ENCODE results near the gene NOTO. TPM values are rescaled to one million over a fixed set of nuclear protein-coding genes. Genes with fewer than 3 reads are reported as not detected.

The NOTO gene
- total RNA-seq, 1 donor from 2014 or later = not detected

- no peak for TF ChIP-seq CTCF (IDR thresholded peaks at IDR 0.05)
- intact Hi-C loops (cut with DNase I) = loop anchor here (5.0 kb wide), 1 partner anchor 184 kb away; no protein-coding TSS in a partner anchor
- DNase-seq (no peak), ATAC-seq (peak; percentile 1)
- H3K4me3 ChIP-seq = peak overlapping the region; percentile 57
- peaks cover 21% of the 10 kb centered on the region for H3K27me3 ChIP-seq
- no peaks in the 10 kb centered on the region for H3K9me3 ChIP-seq
- no peaks in the 10 kb centered on the region for H3K36me3 ChIP-seq
- peak overlapping the region; percentile 74 for H3K27ac ChIP-seq
- H3K4me1 ChIP-seq = peaks cover 18% of the 10 kb centered on the region
These were observed 26.0 kb upstream of the NOTO start for GRCh38 chr2:73176205-73176880.

GRCh38 chr2:73176881-73177644 lies 25.3 kb upstream of the NOTO start:
- Histone ChIP-seq H3K27ac (peak overlapping the region; percentile 74), H3K4me3 (peak overlapping the region; percentile 57), H3K4me1 (peaks cover 18% of the 10 kb centered on the region), H3K9me3 (no peaks in the 10 kb centered on the region), H3K36me3 (no peaks in the 10 kb centered on the region), H3K27me3 (peaks cover 21% of the 10 kb centered on the region)
- DNase-seq (peak; percentile 95), ATAC-seq (peak; percentile 97)
- TF ChIP-seq CTCF (IDR thresholded peaks at IDR 0.05) = peak; percentile 97
- intact Hi-C loops (cut with DNase I) = loop anchor here (5.0 kb wide), 1 partner anchor 185 kb away; no protein-coding TSS in a partner anchor

- Histone ChIP-seq H3K4me3 (peak overlapping the region; percentile 57), H3K9me3 (no peaks in the 10 kb centered on the region), H3K4me1 (peaks cover 18% of the 10 kb centered on the region), H3K36me3 (no peaks in the 10 kb centered on the region), H3K27me3 (peaks cover 26% of the 10 kb centered on the region), H3K27ac (no peak overlapping the region)
- intact Hi-C loops (cut with DNase I) = loop anchor here (5.0 kb wide), 1 partner anchor 185 kb away; no protein-coding TSS in a partner anchor
- no peak for TF ChIP-seq CTCF (IDR thresholded peaks at IDR 0.05)
- DNase-seq (no peak), ATAC-seq (no peak)
These were observed 24.6 kb upstream of the NOTO start for GRCh38 chr2:73177645-73178255.

GRCh38 chr2:73185965-73186364 lies 16.4 kb upstream of the NOTO start:
- Histone ChIP-seq H3K4me1 (no peaks in the 10 kb centered on the region), H3K27me3 (peaks cover 5% of the 10 kb centered on the region), H3K36me3 (no peaks in the 10 kb centered on the region), H3K9me3 (no peaks in the 10 kb centered on the region), H3K4me3 (no peak overlapping the region), H3K27ac (no peak overlapping the region)
- intact Hi-C loops (cut with DNase I) = no loop called here
- DNase-seq (no peak), ATAC-seq (no peak)
- no peak for TF ChIP-seq CTCF (IDR thresholded peaks at IDR 0.05)

- H3K4me3 ChIP-seq = no peak overlapping the region
- ATAC-seq = no peak
- DNase-seq = no peak
- no peak for TF ChIP-seq CTCF (IDR thresholded peaks at IDR 0.05)
- H3K27me3 ChIP-seq = no peaks in the 10 kb centered on the region
- intact Hi-C loops (cut with DNase I) = no loop called here
- H3K4me1 ChIP-seq = no peaks in the 10 kb centered on the region
- H3K9me3 ChIP-seq = no peaks in the 10 kb centered on the region
- H3K36me3 ChIP-seq = no peaks in the 10 kb centered on the region
- no peak overlapping the region for H3K27ac ChIP-seq
These were observed 14.8 kb upstream of the NOTO start for GRCh38 chr2:73187549-73187948.
